H1 (cell line): ENCODE data around the gene USP9Y. TPM values are rescaled to one million over a fixed set of nuclear protein-coding genes. Genes with fewer than 3 reads are reported as not detected.

Experiments
- POU5F1 ChIP-seq: IDR thresholded peaks from 2 replicates; pipeline ENCODE4 v1.6.1; 2011; ENCODE audit warnings: low read depth, mild to moderate bottlenecking, low read length, moderate library complexity
- polyA plus RNA-seq, 7 experiments: library from polyadenylated mRNA; depleted of rRNA in 3 of 7; stranded (reverse) in 5 of 7; unstranded in 2 of 7; fragments of >200 nt in 5 of 7; fragments of 200-250 nt in 2 of 7; gene quantifications; 1 replicate in 5 of 7; 2 replicates in 1 of 7; 4 replicates in 1 of 7; pipeline versions ENCODE4 v1.2.1 to v1.2.3, GENCODE V29; 2011 to 2013; ENCODE audit warnings: missing spikeins in 2 of 7, mixed read lengths in 2 of 7
- total RNA-seq: library from RNA; stranded (reverse); fragmentation: NEBNext Ultra II Directional; extraction: Animal tissue kit (Norgen Biotek cat#: 25700); gene quantifications from 2 replicates; pipeline ENCODE4 v1.2.1, GENCODE V29; 2021
- TF ChIP-seq, protein P1 (sequence below), 3 experiments: IDR thresholded peaks; 1 replicate in 2 of 3; 2 replicates in 1 of 3; pipeline versions ENCODE4 v1.5.1 to v1.6.1; 2011; ENCODE audit warnings: low read length in 3 of 3, mild to moderate bottlenecking in 3 of 3, inconsistent platforms in 2 of 3, low read depth in 1 of 3, moderate library complexity in 1 of 3; ENCODE audit not compliant: insufficient read depth in 1 of 3; ENCODE audit errors: control extremely low read depth in 1 of 3

Gene USP9Y
- total and polyA plus RNA-seq, 2 of the 8 experiments (the other 6 are each of a cell fraction or from before 2014, with no cell fraction given), result 28.3 to 34.1 TPM

- TF ChIP-seq, protein P1, sequence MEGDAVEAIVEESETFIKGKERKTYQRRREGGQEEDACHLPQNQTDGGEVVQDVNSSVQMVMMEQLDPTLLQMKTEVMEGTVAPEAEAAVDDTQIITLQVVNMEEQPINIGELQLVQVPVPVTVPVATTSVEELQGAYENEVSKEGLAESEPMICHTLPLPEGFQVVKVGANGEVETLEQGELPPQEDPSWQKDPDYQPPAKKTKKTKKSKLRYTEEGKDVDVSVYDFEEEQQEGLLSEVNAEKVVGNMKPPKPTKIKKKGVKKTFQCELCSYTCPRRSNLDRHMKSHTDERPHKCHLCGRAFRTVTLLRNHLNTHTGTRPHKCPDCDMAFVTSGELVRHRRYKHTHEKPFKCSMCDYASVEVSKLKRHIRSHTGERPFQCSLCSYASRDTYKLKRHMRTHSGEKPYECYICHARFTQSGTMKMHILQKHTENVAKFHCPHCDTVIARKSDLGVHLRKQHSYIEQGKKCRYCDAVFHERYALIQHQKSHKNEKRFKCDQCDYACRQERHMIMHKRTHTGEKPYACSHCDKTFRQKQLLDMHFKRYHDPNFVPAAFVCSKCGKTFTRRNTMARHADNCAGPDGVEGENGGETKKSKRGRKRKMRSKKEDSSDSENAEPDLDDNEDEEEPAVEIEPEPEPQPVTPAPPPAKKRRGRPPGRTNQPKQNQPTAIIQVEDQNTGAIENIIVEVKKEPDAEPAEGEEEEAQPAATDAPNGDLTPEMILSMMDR (IDR thresholded peaks at IDR 0.05; ENCODE audit: control extremely low read depth in 1 of 3, insufficient read depth in 1 of 3, low read depth in 1 of 3, low read length in 3 of 3), result no peak
- no peak for TF ChIP-seq POU5F1
Measured at GRCh38 chrY:12846793-12847192, 145.8 kb downstream of the USP9Y start (continued).
